A673 (cell line): Measurements from ENCODE around the gene PDCD10.

Experiments used
- EZH2 ChIP-seq: fragments of 200-600 bp; sonication (generic); IDR thresholded peaks from 2 replicates; pipeline ENCODE4 v1.6.1; 2017; ENCODE audit warnings: borderline replicate concordance, low read depth, mild to moderate bottlenecking, mixed read lengths, antibody characterized with exemption, low read length; ENCODE audit not compliant: poor library complexity, severe bottlenecking
- TF ChIP-seq, protein P1 (sequence below): fragments of 300-800, 200-600 bp; sonication (generic); conservative IDR thresholded peaks from 2 replicates; pipeline ENCODE4 v1.5.1; 2017; ENCODE audit warnings: low read depth, mild to moderate bottlenecking, antibody characterized with exemption, low read length, moderate library complexity, mixed read lengths

DNA sequence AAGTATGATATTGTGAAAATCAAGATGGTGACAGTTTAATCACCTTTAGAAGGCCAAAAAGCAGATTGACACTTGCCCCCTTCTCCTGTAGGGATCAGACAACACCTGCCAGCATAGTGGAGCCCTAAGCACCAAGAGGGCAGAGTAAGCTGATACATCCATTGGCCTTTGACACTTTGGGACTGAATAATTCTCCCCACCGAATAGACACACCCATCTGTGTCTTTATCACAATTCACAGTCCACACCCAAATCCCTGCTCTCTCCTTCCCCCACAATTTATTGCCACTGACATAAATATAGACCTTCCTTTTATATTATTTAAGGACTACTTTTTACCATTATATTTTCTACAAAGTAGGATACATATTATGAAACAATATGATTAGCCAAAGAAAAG lies 77.9 kb downstream of the PDCD10 start:
- TF ChIP-seq, protein P1, sequence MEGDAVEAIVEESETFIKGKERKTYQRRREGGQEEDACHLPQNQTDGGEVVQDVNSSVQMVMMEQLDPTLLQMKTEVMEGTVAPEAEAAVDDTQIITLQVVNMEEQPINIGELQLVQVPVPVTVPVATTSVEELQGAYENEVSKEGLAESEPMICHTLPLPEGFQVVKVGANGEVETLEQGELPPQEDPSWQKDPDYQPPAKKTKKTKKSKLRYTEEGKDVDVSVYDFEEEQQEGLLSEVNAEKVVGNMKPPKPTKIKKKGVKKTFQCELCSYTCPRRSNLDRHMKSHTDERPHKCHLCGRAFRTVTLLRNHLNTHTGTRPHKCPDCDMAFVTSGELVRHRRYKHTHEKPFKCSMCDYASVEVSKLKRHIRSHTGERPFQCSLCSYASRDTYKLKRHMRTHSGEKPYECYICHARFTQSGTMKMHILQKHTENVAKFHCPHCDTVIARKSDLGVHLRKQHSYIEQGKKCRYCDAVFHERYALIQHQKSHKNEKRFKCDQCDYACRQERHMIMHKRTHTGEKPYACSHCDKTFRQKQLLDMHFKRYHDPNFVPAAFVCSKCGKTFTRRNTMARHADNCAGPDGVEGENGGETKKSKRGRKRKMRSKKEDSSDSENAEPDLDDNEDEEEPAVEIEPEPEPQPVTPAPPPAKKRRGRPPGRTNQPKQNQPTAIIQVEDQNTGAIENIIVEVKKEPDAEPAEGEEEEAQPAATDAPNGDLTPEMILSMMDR = no peak
- no peak for TF ChIP-seq EZH2
